Measurements from ENCODE around the gene FAM200B.

- TF ChIP-seq EZH2 (IDR thresholded peaks at IDR 0.05; ENCODE audit: low read length, missing control alignments) (no peak), CTCF (conservative IDR thresholded peaks at IDR 0.05 in 1 of 2, IDR thresholded peaks at IDR 0.05 in 1 of 2; ENCODE audit: low read depth in 1 of 2, low read length in 2 of 2) (no peak)
Measured at GRCh38 chr4:15668566-15669435, 12.8 kb upstream of the FAM200B start.

All from fibroblast of lung (primary cell).